ENCODE results near the gene IFI6.

IFI6 gene

GRCh38 chr1:27638805-27639204, 33.2 kb downstream of the IFI6 start:
- no peak for DNase-seq (ENCODE audit: low read depth)
- no peak for TF ChIP-seq CTCF (conservative IDR thresholded peaks at IDR 0.05; ENCODE audit: control insufficient read depth, insufficient read depth, low read depth, low read length)
- no peak overlapping the region for H3K4me3 ChIP-seq (ENCODE audit: control insufficient read depth, low read depth, low read length)

GRCh38 chr1:27638047-27638734, 33.8 kb downstream of the IFI6 start:
- DNase-seq (ENCODE audit: low read depth), result no peak
- no peak for TF ChIP-seq CTCF (conservative IDR thresholded peaks at IDR 0.05; ENCODE audit: control insufficient read depth, insufficient read depth, low read depth, low read length)
- no peak overlapping the region for H3K4me3 ChIP-seq (ENCODE audit: control insufficient read depth, low read depth, low read length)

GRCh38 chr1:27635396-27636142, 36.4 kb downstream of the IFI6 start:
- no peak overlapping the region for H3K4me3 ChIP-seq (ENCODE audit: control insufficient read depth, low read depth, low read length)
- no peak for DNase-seq (ENCODE audit: low read depth)
- TF ChIP-seq CTCF (conservative IDR thresholded peaks at IDR 0.05; ENCODE audit: control insufficient read depth, insufficient read depth, low read depth, low read length), result no peak

- TF ChIP-seq CTCF (conservative IDR thresholded peaks at IDR 0.05; ENCODE audit: control insufficient read depth, insufficient read depth, low read depth, low read length), result no peak
- DNase-seq (ENCODE audit: low read depth), result no peak
- peak within 1 kb of the TSS; percentile 30 for H3K4me3 ChIP-seq (ENCODE audit: control insufficient read depth, low read depth, low read length)
These were observed 37.0 kb downstream of the IFI6 start, which contains the start of gene FGR for GRCh38 chr1:27634985-27635367. FGR (minus strand) TSS chr1:27635185; CDS start chr1:27623916, 11,269 bp downstream.

- peak overlapping the region; percentile 30 for H3K4me3 ChIP-seq (ENCODE audit: control insufficient read depth, low read depth, low read length)
- no peak for TF ChIP-seq CTCF (conservative IDR thresholded peaks at IDR 0.05; ENCODE audit: control insufficient read depth, insufficient read depth, low read depth, low read length)
- no peak for DNase-seq (ENCODE audit: low read depth)
These were observed 37.6 kb downstream of the IFI6 start for GRCh38 chr1:27634177-27634984.

GRCh38 chr1:27633640-27634176, 38.3 kb downstream of the IFI6 start:
- no peak overlapping the region for H3K4me3 ChIP-seq (ENCODE audit: control insufficient read depth, low read depth, low read length)
- no peak for DNase-seq (ENCODE audit: low read depth)
- TF ChIP-seq CTCF (conservative IDR thresholded peaks at IDR 0.05; ENCODE audit: control insufficient read depth, insufficient read depth, low read depth, low read length), result no peak

All from fibroblast of mammary gland (primary cell).